HG03378 (cell line): ENCODE measurements around the gene TOMM22.

Source experiments
- ATAC-seq: cut with Tn5 transposase; IDR thresholded peaks from one replicate; pipeline ENCODE4 v1.9.1; 2021; ENCODE audit warnings: mild to moderate bottlenecking, moderate library complexity; ENCODE audit not compliant: unreplicated experiment

The TOMM22 gene

DNA sequence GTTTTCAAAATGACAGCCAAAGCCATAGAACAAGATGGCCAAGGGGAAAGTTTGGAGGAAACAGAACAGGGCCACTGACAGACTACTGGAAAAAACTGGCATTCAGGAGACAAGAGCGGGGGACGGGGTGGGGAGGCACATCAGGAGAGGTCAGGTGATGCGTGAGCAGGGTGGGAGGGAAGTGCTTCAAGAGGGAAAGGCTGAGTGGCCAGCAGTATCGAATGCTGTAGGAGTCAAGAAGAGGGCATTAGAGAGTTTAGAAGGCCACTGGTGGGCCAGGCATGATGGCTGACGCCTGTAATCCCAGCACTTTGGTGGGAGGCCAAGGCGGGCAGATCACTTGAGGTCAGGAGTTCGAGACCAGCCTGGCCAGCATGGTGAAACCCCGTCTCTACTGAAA lies 32.2 kb downstream of the TOMM22 start:
- ATAC-seq, result no peak

DNA sequence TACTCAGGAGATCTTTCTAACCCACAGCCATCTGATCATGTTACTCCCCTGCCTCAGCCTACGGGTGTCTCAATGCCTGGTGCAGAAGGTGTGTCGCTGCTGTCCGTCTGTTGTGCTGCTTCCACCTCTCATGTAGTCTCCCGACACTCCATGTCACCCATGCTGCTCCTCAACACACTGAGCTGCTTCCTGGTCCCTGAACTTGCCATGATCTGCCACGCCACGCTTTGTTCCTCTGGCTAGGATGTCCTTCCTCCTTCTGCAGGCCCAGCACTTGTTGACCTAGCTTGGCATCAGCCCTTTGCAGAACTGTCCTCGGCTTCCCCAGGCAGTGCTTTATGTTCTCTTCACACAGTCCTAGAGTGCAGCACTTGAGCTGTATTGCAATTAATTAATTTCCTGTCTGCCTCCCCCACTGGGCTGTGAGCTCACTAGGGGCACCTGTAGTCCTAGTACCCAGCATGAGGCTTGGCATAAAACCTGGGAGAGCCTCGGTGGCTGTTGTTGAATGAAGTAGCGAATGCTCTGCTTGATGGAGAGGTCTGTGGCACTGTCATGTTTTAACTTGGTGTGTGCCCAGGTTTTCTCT lies 33.5 kb downstream of the TOMM22 start:
- no peak for ATAC-seq

DNA sequence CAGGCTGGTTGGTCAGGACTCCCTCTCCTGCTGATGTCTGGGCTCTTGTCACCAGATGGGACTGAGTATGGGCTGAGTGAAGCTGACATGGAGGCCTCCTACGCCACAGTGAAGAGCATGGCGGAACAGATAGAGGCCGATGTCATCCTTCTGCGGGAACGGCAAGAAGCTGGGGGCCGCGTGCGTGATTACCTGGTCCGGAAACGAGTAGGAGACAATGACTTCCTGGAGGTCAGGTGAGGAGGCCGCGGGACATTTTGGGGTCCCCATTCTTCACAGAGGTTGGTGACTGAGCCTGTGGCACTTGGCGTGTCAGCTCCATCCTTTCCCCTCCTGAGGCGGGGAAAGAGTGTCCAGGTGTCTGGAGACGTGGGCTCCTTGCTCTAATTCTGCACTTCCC lies 34.1 kb downstream of the TOMM22 start:
- no peak for ATAC-seq

DNA sequence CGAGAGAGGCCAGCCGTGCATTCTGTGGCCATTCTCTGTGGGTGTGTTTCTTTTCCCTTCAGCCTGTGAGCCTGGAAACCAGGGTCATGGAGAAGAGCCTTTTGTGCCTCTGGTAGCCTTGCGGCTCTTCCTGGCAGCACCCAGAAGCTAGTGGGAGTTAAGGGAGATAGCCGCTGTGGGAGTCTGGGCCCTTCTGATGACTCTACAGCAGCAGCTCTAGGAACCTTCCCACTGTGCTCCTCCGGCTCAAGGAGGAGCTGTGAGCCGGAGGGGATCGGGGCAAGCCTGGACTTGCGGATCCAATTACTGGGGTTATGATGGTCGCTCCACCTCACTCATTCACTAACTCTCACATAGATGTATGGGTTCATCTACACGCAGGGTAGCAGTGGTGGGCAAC lies 34.5 kb downstream of the TOMM22 start:
- no peak for ATAC-seq

DNA sequence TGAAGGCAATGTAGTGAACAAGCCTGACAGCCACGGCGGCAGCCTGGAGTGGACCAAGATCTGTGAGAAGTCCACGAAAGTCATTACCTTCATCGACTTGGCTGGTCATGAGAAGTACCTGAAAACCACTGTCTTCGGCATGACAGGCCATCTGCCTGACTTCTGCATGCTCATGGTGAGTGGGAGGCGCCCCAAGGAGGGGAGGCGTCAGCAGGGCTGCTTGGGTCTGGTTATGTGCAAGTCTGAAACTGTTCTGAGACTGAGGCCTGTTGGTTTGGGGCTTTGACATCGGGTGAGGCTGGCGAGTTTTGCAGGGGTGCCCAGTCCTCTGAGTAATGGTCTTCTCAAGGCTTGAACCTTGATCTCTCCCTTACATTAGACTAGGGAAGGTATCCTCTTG lies 35.1 kb downstream of the TOMM22 start:
- no peak for ATAC-seq

DNA sequence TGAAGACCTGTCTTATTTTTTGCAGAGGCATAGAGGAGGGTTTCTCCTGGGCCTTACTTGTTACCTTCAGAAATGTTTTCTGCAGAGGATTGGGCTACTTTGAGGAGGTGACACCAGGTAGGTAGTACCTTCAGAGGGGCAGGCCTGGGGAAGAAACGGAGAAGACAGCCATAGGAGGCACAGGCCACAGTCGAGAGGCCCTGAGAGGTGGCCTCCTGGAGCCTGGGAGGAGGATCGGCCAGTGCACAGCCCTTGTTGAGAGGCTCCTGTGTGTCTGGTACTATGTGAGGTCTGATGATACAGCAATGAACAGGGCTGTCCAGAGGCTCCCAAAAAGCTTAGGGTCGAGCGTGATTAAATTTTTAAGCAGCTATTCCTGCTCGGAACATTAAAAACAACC lies 35.5 kb downstream of the TOMM22 start:
- no peak for ATAC-seq

DNA sequence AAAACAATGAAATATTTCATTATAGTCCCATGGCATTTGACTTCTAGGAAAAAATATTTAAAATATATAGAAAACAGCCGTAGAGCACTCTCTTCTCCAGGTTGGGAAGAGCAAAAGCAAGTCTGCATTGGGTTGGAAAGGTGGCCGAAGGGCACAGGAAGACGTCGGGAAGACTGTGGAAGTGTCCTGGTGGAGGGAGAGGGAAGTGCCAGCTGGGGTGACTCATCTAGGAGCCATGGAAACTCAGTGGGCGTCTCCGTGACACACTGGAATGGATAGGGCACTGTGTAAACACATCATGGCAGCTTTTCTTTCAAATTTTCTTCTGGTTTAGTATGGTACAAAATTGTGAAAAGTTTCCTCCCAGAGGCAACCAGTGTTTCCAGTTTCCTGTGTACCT lies 36.7 kb downstream of the TOMM22 start:
- ATAC-seq, result no peak

DNA sequence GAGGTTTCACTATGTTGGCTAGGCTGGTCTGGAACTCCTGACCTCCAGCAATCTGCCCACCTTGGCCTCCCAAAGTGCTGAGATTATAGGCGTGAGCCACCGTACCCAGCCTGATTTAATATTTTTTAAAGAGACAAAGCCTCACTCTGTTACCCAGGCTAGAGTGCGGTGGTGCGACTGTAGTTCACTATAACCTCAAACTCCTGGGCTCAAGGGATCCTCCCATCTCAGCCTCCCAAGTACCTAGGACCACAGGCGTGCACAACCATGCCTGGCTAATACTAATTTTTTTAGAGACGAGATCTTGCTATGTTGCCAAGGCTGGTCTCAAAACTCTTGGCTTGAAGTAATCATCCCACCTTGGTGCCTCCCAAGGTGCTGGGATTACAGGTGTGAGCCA lies 37.4 kb downstream of the TOMM22 start:
- ATAC-seq, result no peak

DNA sequence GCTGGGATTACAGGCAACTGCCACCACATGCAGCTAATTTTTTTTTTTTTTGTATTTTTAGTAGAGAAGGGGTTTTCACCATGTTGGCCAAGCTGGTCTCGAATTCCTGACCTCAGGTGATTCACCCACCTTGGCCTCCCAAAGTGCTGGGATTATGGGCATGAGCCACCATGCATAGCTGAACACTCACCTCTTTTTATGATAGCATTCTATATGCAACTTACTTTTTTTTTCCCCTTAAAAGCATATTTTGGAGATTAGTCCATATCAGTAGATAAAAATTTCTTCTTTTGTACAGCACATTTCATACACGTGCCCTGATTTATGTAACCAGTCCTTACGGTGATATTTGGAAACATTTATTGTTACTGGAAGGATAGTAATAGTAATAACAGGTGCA lies 38.6 kb downstream of the TOMM22 start:
- ATAC-seq, result no peak

DNA sequence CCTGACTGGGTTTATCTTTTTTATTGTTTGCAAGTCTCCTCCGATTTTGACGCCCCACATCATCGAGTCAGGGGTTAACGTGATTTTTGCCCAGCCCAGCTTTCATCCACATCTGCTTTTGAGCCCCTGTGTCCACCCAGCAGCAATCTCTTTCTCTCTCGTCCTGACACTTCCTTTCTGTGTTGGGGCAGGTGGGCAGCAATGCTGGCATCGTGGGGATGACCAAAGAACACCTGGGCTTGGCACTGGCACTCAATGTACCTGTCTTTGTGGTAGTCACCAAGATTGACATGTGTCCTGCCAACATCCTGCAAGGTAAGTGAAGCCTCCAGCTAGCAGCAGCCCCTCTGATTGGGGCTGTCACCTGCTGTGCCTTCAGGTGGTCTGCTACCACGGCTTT lies 39.8 kb downstream of the TOMM22 start:
- ATAC-seq, result no peak

DNA sequence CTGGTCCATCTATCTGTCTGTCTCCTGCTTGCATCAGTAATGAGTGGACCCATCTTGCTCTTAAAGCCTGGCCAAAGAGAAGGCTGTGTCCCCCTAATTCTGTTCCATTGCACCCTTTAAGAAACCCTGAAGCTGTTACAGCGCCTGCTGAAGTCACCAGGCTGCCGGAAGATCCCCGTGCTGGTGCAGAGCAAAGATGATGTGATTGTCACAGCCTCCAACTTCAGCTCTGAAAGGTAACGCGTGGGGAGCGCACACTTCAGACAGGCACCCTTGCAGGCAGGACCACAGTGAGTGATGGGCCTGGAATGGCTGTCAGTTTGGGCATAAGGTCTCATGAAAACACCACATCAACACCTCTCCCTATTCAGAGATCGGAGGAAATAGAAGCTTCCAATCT lies 42.4 kb downstream of the TOMM22 start:
- ATAC-seq, result no peak

DNA sequence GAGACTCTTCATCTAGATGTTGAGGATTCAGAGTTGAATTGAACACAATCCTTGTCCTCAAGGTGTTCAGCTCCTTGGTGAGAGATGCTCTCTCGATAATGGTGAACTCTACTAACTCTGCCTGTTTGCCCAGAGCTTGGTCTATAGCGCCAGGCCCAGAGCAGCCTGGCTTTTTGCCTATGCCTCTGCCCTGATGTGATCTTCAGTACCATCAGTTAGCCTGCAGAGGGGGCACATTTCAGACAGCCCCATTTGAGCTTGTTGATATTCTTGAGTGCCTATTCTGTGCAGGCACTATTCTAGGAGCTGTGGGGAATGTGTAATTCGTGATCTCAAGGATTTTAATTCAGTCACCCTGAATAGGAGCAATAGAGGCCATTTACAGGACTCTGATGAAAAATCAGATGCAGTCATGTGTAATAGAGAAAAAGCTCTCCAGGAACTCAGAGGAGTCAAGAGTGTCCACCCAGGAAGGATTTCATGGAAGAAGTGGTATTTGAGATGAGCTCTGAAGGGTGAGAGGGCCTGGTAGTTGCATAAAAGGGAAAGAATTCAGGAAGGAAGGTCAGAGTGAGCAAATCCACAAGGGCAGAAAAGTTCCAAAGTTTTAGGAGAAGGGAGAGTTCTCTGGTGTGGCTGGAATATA lies 43.3 kb downstream of the TOMM22 start:
- no peak for ATAC-seq

DNA sequence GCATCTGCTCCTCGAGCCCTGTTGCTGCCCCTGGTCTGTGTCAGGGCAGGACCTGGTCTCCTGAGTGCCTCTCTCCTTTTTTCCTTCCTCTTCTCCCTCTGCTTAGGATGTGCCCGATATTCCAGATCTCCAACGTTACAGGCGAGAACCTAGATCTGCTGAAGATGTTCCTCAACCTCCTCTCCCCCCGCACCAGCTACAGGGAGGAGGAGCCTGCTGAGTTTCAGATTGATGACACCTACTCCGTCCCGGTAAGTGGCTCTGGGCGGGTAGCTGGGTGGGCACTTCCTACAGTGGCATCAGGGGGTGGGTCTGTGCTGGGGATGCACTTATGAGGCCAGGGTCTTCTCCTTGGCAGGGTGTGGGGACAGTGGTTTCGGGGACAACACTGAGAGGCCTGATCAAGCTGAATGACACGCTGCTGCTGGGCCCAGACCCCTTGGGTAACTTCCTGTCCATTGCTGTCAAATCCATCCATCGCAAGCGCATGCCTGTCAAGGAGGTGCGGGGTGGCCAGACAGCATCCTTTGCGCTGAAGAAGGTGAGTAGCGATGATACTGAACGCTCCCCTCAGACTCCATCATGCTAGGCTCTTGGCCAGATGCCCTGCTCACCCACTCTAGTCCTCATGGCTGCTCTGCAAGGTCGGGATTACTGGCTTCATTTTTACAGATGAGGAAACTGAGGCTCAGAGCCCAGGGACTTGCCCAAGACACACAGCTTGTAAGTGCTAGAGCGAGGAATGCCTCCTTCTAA lies 44.3 kb downstream of the TOMM22 start:
- ATAC-seq, result no peak

DNA sequence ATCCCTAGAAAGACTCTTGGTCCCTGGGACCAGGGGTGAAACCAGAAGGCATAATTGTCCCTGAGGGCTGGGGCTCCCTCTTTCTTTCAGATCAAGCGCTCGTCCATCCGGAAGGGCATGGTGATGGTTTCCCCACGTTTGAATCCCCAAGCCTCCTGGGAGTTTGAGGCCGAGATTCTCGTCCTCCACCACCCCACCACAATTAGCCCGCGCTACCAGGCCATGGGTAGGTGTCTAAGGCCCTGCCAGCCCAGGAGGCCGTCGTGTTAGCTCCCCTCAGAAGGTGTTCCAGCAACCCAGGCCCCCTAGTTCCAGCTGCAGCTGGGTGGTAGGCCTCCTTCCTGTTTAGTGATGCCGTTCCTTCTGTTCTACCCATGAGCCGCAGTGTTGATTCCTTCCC lies 45.4 kb downstream of the TOMM22 start:
- no peak for ATAC-seq

DNA sequence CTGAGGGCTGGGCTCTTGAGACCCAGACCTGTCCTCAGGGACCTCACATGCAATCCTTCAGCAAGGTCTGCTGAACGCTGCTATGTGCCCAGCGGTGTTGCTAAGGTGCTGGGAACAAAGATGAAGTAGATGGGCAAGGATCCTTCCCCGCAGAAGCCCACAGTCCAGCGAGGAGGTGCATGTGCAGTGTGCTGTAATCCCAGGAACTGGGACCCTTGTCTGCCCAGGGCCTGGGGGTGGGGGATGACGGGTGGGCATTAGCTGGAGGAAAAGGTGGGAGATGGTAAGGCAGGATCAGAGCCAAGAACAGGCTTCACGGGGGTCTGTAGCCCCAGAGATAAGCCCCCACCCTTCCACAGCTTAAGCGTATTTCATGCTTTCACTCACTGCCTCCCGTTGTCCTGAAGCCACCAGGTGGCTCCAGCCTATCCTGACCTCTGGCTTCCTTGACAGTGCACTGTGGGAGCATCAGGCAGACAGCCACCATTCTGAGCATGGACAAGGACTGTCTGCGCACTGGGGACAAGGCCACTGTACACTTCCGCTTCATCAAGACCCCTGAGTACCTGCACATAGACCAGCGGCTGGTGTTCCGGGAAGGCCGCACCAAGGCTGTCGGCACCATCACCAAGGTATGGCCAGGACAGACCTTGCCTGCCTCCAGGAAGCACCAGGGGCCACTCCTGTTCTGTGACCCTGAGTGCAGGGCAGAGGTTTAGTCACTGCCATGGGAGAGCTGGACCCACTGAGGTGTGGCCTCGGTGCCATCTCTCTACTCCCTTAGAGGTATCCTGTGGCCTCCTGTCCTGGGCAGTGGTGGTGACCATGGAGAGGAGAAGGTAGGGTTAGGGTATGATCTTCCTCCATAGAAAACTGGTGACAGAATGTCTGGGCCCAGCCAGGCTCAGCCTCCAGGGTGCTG lies 46.0 kb downstream of the TOMM22 start:
- no peak for ATAC-seq

DNA sequence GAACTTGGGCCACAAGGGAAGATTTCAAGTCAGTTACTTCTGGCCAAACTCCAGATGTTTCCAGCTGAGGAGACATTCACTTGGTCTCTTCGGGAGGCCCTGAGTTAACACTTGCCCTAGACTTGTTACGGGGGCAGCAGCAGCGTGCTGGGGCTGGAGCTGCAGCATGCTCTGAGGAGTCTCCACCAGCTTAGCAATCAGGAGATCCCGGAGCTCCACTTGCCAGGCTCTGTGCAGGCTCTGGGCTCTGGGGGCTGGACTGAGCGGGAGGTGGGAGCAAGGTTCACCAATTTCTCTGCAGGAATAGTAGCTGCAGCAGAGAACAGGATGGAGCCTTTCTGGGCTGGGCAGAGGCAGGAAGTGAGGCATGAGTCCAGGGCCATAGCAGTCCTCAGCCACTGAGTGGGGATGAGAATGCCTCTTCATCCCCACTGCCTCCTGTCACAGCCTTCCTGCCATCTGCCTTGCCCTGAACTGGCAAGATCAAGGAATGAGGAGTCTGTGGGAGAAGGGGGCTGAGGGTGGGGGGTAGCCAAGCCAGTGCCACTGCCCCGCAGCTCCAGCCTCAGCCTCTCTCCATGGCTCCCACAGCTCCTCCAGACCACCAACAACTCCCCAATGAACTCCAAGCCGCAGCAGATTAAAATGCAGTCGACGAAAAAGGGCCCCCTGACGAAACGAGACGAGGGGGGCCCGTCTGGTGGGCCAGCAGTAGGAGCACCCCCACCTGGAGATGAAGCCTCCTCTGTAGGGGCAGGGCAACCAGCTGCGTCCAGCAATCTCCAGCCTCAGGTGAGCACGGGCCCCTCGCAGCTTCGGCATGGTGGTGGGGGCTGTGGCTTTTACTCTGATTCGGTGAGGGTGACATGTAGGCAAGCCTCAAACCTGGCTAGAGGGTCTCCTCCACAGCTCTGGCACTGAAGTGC lies 47.4 kb downstream of the TOMM22 start:
- ATAC-seq, result no peak

DNA sequence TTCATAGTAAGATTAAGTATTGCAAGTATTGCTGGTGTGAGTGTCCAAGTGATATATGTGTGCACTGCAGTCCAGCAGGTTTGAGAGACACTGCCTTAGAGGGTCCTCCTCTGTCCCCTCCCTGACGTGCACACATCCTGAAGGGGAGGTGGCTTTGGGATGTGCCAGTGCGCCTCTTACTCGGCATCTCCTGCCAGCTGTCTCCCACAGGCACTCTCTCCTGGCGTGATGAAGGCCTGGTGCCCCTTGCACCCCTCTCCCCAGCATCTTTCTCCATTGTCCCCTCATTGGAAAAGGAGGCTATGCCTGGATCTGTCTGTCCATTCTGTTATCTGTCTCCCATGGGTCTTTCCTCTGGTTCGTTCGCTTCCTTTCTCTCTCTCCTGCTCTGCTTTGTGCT lies 48.2 kb downstream of the TOMM22 start:
- no peak for ATAC-seq

DNA sequence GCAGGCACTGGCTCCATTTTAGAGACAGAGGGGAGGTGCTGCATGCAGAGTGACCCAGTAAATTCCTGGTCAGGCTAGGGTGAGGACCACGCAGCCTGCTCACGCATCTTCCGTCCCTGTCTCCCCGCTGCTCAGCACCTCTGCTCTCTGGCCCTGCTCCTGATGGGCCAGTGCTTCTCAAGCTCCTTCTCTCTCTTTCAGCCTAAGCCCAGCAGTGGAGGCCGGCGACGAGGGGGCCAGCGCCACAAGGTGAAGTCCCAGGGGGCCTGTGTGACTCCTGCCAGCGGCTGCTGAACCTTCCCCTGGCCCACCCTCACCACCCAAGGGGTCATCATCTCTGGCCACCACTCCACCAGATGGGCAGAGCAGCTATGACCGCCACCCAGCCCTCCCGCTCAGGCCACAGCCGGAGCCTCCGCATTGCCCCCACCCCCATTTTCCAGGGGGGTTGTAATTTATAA lies 48.7 kb downstream of the TOMM22 start:
- ATAC-seq, result no peak

DNA sequence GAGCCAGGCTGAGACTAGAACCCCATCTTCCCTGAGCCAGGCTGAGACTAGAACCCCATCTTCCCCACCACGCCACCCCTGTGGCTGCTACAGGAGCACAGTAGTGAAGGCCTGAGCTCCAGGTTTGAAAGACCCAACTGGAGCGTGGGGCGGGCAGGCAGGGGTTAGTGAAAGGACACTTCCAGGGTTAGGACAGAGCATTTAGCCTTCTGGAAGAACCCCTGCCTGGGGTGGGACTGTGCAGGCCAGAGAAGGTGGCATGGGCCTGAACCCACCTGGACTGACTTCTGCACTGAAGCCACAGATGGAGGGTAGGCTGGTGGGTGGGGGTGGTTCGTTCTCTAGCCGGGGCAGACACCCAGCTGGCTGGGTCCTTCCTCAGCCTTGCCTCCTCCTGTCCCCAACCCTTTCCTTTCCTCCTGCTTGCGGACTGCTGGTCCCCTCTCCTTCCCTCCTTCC lies 50.0 kb downstream of the TOMM22 start:
- ATAC-seq, result no peak

DNA sequence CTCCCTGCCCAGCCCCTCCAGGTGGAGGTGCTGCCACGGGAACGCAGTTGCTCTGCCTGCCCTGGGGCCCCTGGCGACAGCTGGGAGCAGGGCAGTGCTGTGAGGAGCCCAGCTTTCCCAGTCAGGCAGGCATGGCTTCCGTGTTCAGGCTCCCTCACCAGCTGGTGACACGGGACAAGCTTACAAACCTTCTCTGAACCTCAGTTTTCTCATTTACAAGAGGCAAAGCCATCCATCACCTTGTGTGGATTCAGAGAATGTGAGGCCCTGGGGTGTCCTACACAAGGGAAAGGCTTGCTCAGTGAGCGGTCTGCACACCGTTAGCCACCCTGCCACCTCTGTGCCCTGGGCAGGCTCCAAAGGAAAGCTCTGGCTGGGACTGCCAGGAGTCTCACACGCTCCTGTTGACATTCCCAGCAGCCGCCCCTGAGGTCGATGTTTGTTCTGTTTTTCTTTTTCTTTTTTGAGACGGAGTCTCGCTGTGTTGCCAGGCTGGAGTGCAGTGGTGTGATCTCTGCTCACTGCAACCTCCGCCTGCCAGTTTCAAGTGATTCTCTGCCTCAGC lies 50.6 kb downstream of the TOMM22 start:
- no peak for ATAC-seq
